Karpas-422 (cell line): ENCODE results near the gene HOXA5. TPM values are rescaled to one million over a fixed set of nuclear protein-coding genes. Genes with fewer than 3 reads are reported as not detected.

ENCODE experiments used
- DNase-seq: peaks from one replicate; pipeline ENCODE4 v3.0.0-alpha.2; 2015
- H2AFZ ChIP-seq: fragments of 200-600 bp; sonication (generic); 2 replicates; pipeline ENCODE4 v1.6.1; 2014; ENCODE audit warnings: antibody characterized with exemption, low read length, mixed read lengths
- H3K27ac ChIP-seq: fragments of 200-600 bp; sonication (generic); 2 replicates; pipeline ENCODE4 v1.5.1; 2014; ENCODE audit warnings: mild to moderate bottlenecking, low read length, moderate library complexity
- H3K27me3 ChIP-seq: fragments of 200-600 bp; sonication (generic); 2 replicates; pipeline ENCODE4 v1.6.1; 2014; ENCODE audit warnings: low read length, mixed read lengths
- H3K36me3 ChIP-seq: fragments of 200-600 bp; sonication (generic); 2 replicates; pipeline ENCODE4 v1.6.1; 2014; ENCODE audit warnings: low read length, mixed read lengths; ENCODE audit not compliant: insufficient read depth
- H3K4me1 ChIP-seq: fragments of 200-600 bp; sonication (generic); 2 replicates; pipeline ENCODE4 v1.6.1; 2014; ENCODE audit warnings: mild to moderate bottlenecking, low read length, mixed read lengths
- H3K4me2 ChIP-seq: fragments of 200-600 bp; sonication (generic); 2 replicates; pipeline ENCODE4 v1.6.1; 2014; ENCODE audit warnings: low read length, low read depth, mild to moderate bottlenecking; ENCODE audit not compliant: poor library complexity, severe bottlenecking
- H3K4me3 ChIP-seq: fragments of 200-600 bp; sonication (generic); 2 replicates; pipeline ENCODE4 v1.5.1; 2014; ENCODE audit warnings: mild to moderate bottlenecking, antibody characterized with exemption, low read length, mixed read lengths
- H3K79me2 ChIP-seq: fragments of 200-600 bp; sonication (generic); 2 replicates; pipeline ENCODE4 v1.6.1; 2014; ENCODE audit warnings: mild to moderate bottlenecking, low read length, mixed read lengths
- H3K9ac ChIP-seq: fragments of 200-600 bp; sonication (generic); 2 replicates; pipeline ENCODE4 v1.6.0; 2014; ENCODE audit warnings: low read length
- H3K9me2 ChIP-seq: fragments of 200-600 bp; sonication (generic), shearing (Covaris generic); replicated peaks from 2 replicates; pipeline ENCODE4 v1.6.0; 2014; ENCODE audit warnings: mild to moderate bottlenecking, low read length, moderate library complexity; ENCODE audit not compliant: insufficient read depth
- H3K9me3 ChIP-seq: fragments of 300-700, 200-600 bp; sonication (generic); 2 replicates; pipeline ENCODE4 v1.6.1; 2014; ENCODE audit warnings: low read length, mixed read lengths
- H4K20me1 ChIP-seq: fragments of 200-600 bp; sonication (generic); 2 replicates; pipeline ENCODE4 v1.6.1; 2014; ENCODE audit warnings: mild to moderate bottlenecking, antibody characterized with exemption, low read length, low read depth; ENCODE audit not compliant: insufficient read depth
- total RNA-seq: library from RNA; depleted of rRNA; stranded (reverse); fragments of >200 nt; shearing (Covaris generic); gene quantifications from 2 replicates; pipeline ENCODE4 v1.2.3, GENCODE V29; 2014; ENCODE audit warnings: low replicate concordance

Gene HOXA5
- total RNA-seq, 1 experiment from 2014 or later, result 4.1 TPM

DNA sequence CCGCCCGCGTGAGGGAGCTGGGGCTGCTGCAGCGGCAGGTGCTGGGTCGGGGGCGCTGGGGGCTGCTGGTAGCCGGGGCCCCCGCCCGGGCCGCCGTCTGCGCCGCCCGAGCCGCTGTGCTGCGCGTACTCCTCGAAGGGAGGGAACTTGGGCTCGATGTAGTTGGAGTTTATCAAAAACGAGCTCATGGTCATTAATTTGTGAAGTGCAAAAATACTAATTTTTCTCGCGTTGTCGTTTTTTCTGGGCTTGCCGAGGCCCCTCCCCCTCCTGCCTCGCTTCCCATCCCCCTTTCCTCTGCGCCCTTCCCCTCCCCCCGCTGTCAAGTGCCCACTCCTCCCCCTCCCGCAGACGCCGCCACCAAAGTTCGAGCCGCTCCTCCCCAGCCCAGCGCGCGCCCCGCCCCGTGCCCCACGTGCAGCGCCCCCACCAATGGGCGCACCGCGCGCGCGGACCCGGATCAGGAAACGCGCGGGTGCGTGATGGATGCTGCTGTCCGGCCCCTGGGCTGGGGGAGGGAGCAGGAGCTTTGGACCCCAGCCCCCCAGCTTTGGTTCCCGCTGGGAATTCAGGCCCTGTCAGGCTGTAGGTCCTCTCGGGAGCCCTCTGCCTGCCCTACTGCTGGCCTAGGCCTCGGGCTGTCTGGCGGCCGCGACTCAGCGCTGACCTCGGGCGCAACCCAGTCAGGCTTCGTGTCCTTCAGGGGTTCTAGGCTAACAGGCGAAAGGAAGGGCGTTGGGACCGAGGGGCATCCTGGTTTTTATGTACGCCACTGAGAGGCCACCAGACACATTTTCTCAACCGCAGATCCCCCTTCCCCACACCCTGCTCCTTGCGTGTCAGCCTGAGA, 12.7 kb downstream of the HOXA5 start, which contains the start of gene HOXA4:
Gene HOXA4, minus strand, starts transcription at position 218 of the 850 bp plus-strand sequence. Its CDS starts 24 bp downstream, at position 194.
- Histone ChIP-seq H3K4me2 (no peak within 1 kb of the TSS), H3K4me1 (peaks cover 9% of the 10 kb centered on the region), H3K79me2 (peaks cover 19% of the 10 kb centered on the region; the same call in 1 of the 2 replicates)

GRCh38 chr7:27129729-27130539, 13.5 kb downstream of the HOXA5 start:
- no peak overlapping the region for H3K4me3 ChIP-seq
- H3K4me2 ChIP-seq, result no peak overlapping the region
- peaks cover 18% of the 10 kb centered on the region; the same call in 1 of the 2 replicates for H3K79me2 ChIP-seq
- no peaks in the 10 kb centered on the region for H3K36me3 ChIP-seq
- peaks cover 9% of the 10 kb centered on the region for H3K4me1 ChIP-seq
- no peaks in the 10 kb centered on the region for H3K27me3 ChIP-seq
- no peaks in the 10 kb centered on the region for H3K9me3 ChIP-seq
- no peak for DNase-seq
- H4K20me1 ChIP-seq, result no peaks in the 10 kb centered on the region
- H3K9ac ChIP-seq, result no peak overlapping the region
- no peak overlapping the region for H3K27ac ChIP-seq
- H2AFZ ChIP-seq, result no peak overlapping the region
- no peaks in the 10 kb centered on the region for H3K9me2 ChIP-seq

More for the DNA sequence above, 12.7 kb downstream of the HOXA5 start, which contains the start of gene HOXA4:
- Histone ChIP-seq H4K20me1 (no peaks in the 10 kb centered on the region), H3K9me2 (no peaks in the 10 kb centered on the region), H3K36me3 (no peaks in the 10 kb centered on the region), H3K9me3 (no peaks in the 10 kb centered on the region), H3K27ac (no peak within 1 kb of the TSS), H2AFZ (no peak within 1 kb of the TSS), H3K27me3 (no peaks in the 10 kb centered on the region), H3K4me3 (no peak within 1 kb of the TSS), H3K9ac (no peak within 1 kb of the TSS)
- no peak for DNase-seq

DNA sequence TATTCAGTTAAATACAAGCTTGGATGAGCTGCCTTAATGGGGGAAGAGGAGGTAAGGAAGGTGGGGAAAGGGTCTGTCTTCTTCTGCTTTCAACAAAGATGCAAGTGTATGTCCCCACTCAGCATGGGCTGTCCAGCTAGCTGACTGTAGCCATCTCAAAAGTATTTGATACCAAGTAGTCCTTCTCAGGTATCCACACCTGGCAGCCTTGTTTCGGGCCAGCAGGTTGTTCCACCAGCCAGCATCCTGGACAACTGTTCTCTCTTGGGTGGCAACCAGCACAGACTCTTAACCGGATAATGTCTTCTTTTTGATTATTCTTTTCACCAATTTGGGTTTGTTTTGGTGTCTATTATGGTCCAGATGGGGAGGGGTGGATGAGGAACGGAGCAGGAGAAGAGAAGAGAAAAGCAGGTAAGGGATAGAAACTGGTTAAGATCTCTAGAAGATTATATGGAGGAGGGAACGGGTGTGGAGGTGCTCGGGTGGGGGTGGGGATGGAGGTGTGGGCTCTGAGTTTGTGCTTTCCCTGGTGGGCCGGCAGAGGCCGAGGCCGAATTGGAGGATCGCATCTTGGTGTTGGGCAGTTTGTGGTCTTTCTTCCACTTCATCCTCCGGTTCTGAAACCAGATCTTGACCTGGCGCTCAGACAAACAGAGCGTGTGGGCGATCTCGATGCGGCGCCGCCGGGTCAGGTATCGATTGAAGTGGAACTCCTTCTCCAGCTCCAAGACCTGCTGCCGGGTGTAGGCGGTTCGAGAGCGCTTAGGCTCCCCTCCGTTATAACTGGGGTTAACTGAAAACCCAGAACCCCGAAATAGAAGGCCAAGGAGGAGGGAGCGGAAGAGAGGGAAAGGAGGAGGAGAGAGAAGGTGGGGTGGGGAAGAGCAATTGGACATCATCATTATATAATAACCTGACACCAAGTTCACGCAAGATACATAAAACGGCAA, 14.4 kb downstream of the HOXA5 start:
- Histone ChIP-seq H4K20me1 (no peaks in the 10 kb centered on the region), H2AFZ (no peak overlapping the region), H3K9me2 (no peaks in the 10 kb centered on the region), H3K9me3 (no peaks in the 10 kb centered on the region), H3K27me3 (no peaks in the 10 kb centered on the region), H3K79me2 (peaks cover 9% of the 10 kb centered on the region; the same call in 1 of the 2 replicates), H3K4me2 (no peak overlapping the region), H3K9ac (no peak overlapping the region), H3K4me1 (peaks cover 9% of the 10 kb centered on the region), H3K36me3 (no peaks in the 10 kb centered on the region), H3K4me3 (no peak overlapping the region), H3K27ac (no peak overlapping the region)
- no peak for DNase-seq

DNA sequence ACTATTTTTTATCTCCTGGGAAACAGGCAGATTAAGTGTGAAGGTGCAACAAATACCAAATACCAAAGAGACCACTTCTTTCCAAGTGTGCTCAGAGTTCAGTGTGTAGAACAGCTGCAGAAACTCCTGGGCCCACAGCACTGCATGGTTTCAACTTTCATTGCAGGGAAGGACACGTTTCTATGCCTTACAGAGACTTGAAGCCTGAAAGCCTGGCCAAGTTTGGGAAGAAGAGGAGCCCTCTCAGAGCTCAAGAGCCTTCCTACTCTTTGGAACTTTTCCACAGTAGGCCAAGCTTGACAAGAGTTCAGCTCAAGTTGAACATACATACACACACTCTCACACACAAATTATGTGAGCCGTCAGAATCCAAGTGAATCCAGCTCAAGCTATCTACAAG, 15.4 kb downstream of the HOXA5 start:
- Histone ChIP-seq H3K36me3 (no peaks in the 10 kb centered on the region), H3K4me1 (peaks cover 9% of the 10 kb centered on the region), H3K4me2 (no peak overlapping the region), H3K79me2 (no peaks in the 10 kb centered on the region), H2AFZ (no peak overlapping the region), H3K27me3 (no peaks in the 10 kb centered on the region), H3K9ac (no peak overlapping the region), H3K9me2 (no peaks in the 10 kb centered on the region), H3K27ac (no peak overlapping the region), H4K20me1 (no peaks in the 10 kb centered on the region), H3K4me3 (no peak overlapping the region), H3K9me3 (no peaks in the 10 kb centered on the region)
- no peak for DNase-seq

- Histone ChIP-seq H3K4me3 (no peak overlapping the region), H3K27me3 (no peaks in the 10 kb centered on the region), H3K9me3 (no peaks in the 10 kb centered on the region), H3K36me3 (no peaks in the 10 kb centered on the region), H3K4me1 (peaks cover 9% of the 10 kb centered on the region), H3K27ac (no peak overlapping the region), H3K9ac (no peak overlapping the region), H3K79me2 (no peaks in the 10 kb centered on the region), H3K9me2 (no peaks in the 10 kb centered on the region), H2AFZ (no peak overlapping the region), H4K20me1 (no peaks in the 10 kb centered on the region), H3K4me2 (no peak overlapping the region)
- DNase-seq, result no peak
These were observed 16.7 kb downstream of the HOXA5 start for GRCh38 chr7:27126596-27127327.

GRCh38 chr7:27125986-27126394, 17.5 kb downstream of the HOXA5 start:
- H3K9me2 ChIP-seq, result no peaks in the 10 kb centered on the region
- H3K79me2 ChIP-seq, result no peaks in the 10 kb centered on the region
- no peak overlapping the region for H3K4me3 ChIP-seq
- no peaks in the 10 kb centered on the region for H3K36me3 ChIP-seq
- no peak overlapping the region for H3K9ac ChIP-seq
- no peaks in the 10 kb centered on the region for H4K20me1 ChIP-seq
- peaks cover 9% of the 10 kb centered on the region for H3K4me1 ChIP-seq
- no peak for DNase-seq
- no peak overlapping the region for H2AFZ ChIP-seq
- H3K9me3 ChIP-seq, result no peaks in the 10 kb centered on the region
- no peak overlapping the region for H3K4me2 ChIP-seq
- H3K27me3 ChIP-seq, result no peaks in the 10 kb centered on the region
- H3K27ac ChIP-seq, result no peak overlapping the region

GRCh38 chr7:27124902-27125689, 18.4 kb downstream of the HOXA5 start:
- H2AFZ ChIP-seq, result no peak overlapping the region
- DNase-seq, result no peak
- H3K27me3 ChIP-seq, result no peaks in the 10 kb centered on the region
- H3K9me2 ChIP-seq, result no peaks in the 10 kb centered on the region
- no peaks in the 10 kb centered on the region for H4K20me1 ChIP-seq
- no peaks in the 10 kb centered on the region for H3K9me3 ChIP-seq
- no peak overlapping the region for H3K27ac ChIP-seq
- H3K9ac ChIP-seq, result no peak overlapping the region
- H3K4me3 ChIP-seq, result no peak overlapping the region
- no peaks in the 10 kb centered on the region for H3K36me3 ChIP-seq
- H3K4me1 ChIP-seq, result peaks cover 9% of the 10 kb centered on the region
- H3K79me2 ChIP-seq, result no peaks in the 10 kb centered on the region
- H3K4me2 ChIP-seq, result no peak overlapping the region
